Measurements from ENCODE around the gene SMCHD1.
"Not testable (repeated sequence)": the region's sequence is repeated elsewhere in the genome, so short reads cannot be mapped to it uniquely, and the experiment has no call there.

Gene SMCHD1

DNA sequence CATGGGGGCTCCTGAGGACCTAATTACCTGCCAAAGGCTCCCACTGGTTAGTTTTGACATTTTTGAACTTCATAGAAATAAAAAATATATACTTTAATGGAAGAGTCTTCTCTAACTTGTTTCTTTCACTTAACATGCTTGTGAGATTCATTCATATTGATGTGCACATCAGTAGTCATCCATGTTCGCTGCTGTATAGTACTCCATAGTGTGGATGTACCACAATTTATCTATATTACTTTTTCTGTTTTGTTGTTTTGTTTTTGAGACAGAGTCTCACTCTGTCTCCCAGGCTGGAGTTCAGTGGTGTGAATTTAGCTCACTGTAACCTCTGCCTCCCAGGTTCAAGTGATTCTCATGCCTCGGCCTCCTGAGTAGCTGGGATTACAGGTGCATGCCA is 168.4 kb downstream of the SMCHD1 start:
- DNase-seq, result no peak

DNA sequence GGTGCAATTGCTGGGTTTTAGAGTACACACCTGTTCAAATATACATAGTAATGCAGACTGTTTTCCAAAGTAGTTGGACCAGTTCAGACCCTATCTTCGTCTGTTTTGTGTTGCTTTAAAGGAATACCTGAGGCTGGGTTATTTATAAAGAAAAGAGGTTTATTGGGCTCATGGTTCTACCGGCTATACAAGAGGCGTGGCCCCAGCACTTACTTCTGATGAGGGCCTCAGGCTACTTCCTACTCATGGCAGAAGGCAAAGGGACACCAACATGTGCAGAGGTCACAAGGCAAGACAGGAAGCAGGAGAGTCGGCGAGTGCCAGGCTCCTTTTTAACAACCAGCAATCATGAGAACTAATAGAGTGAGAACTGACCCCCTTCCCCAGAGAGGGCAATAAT is 169.3 kb downstream of the SMCHD1 start:
- no peak for DNase-seq

DNA sequence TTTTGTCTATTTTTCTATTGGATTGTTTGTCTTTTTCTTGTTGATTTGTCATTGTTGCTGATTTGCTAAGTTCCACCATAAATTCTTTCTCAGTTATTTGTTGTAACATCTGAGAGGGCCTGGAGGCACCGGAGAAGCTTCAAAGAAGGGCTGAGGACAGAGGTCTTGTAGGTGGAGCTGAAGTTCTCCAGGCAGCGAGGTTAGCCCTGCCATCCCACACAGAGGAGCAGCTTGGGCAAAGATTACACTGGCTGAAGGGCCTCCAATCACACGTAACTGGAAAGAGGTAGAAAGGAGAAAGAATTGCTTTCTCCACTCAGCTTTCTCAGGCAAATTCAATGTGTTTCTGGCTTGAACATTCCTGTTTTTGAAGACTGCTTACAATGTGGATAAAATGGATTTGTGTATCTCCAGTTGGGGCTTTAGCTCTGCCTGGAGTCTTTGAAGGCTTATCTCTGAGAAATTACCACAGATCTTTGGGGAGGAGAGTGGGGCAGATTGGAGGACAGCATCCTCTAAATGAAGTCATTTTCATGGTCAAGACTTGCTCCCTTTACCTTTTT is 170.2 kb downstream of the SMCHD1 start:
- DNase-seq, result no peak

DNA sequence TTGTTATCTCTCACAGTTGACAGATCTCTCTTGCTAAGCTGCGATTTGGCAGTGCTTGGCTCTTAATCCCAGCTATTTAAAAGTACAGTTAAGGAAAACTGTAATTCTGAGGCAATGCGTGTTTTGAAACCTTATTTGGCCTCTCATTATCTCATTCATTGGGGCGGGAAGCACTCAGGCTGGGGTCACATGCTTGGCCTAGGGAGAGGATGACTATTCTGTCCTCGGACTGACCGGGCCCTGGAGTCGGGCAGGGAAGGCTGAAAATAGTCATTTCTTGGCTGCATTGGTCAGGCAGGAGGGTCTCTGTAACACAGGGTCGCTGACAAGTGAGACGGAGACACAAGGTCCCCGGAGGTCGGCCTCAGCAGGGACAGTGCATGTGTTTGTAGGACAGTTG is 171.1 kb downstream of the SMCHD1 start:
- DNase-seq, result no peak

DNA sequence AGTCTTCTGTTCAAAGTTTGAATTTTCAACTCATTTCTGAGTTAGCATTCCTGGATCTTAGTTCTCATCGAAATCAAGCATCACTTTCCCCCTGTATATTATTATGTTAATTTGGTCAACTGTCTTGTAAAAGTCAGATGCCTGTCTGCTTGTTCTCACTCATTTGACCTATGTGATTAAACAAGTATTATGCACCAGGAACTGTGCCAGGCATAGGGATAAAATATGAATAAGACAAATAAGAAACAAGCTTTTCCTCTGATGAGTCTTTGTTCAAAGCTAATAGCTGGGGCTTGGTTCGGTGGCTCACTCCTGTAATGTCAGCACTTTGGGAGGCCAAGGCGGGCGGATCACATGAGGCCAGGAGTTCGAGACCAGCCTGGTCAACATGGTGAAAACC is 171.5 kb downstream of the SMCHD1 start:
- DNase-seq, result no peak

DNA sequence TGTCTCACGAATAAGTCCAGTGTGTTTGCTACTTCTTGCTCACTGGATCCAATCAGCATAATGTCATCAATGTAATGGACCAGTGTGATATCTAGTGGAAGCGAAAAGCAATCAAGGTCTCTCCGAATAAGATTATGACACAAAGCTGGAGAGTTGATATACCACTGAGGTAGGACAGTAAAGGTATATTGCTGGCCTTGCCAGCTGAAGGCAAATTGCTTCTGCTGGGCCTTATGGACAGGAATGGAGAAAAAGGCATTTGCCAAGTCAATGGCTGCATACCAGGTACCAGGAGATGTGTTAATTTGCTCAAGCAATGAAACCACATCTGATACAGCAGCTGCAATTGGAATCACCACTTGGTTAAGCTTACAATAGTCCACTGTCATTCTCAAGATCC is 180.6 kb downstream of the SMCHD1 start:
- not testable (repeated sequence) for DNase-seq

DNA sequence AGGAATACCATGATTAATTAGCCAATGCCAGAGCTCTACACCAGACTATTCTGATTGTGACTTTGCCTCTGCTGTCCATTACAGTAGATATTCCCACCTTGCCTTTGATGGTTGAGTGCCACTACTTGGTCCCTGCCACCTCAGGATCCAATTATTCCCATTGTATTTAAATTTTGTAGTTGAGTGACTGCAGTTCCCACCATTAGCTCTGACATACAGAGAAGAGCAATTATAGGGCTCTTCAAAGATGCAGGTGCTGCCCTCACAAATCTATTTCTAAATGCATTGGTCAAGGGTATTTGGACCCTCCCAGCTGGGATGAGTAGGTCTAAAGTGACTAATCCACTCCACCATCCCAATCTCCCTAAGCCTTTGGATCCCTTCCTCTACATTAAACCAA is 181.8 kb downstream of the SMCHD1 start:
- not testable (repeated sequence) for DNase-seq

DNA sequence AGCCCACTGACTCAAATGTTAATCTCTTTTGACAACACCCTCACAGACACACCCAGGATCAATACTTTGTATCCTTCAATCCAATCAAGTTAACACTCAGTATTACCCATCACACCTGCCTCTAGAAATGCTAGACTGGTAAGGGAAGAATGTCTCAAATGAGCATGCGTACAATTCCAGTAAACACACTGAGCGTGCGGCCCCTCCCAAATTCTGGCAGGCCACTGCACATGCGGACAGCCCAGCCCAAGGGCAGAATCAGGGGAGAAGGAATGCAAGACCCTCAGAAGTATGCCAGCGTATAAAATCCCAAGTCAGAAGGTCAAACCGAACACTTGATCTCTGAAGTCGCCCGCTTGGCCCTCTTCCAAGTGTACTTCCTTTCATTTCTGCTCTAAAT is 183.7 kb downstream of the SMCHD1 start:
- DNase-seq, result no peak

DNA sequence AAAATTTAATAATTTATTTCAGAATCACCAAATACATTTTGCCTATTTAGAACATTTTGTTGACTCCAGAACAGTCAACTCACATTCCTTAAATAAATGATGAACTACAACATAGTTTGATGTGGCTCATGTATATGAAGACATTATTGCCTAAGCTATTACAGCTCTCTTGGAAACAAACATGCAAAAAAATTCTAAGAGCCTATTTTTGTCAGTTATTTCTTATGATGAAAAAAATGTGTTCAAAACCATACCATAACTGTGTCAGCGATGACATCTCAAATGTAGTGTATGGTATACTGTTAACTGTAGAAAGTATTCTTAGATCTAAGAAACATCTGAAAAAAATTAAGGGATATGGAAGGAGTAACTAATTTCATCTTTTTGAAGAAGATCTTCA is 185.0 kb downstream of the SMCHD1 start:
- no peak for DNase-seq

DNA sequence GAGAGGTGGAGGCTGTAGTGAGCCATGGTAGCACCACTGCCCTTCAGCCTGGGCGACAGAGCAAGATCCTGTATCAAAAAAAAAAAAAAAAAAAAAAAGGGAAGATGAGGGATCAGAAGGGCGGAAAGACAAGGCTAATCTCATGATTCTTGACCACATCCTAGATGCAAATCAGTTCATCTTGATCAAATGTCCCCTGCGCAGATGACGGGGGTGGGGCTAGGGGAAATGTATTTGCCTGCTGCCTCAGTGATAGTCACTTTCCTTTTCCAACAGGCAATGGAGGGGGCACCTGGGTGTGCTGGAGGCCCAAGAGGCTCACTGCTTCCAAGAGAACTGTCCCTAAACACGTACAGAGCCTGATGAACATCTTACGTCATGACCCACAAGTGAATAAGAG is 187.6 kb downstream of the SMCHD1 start:
- no peak for DNase-seq

DNA sequence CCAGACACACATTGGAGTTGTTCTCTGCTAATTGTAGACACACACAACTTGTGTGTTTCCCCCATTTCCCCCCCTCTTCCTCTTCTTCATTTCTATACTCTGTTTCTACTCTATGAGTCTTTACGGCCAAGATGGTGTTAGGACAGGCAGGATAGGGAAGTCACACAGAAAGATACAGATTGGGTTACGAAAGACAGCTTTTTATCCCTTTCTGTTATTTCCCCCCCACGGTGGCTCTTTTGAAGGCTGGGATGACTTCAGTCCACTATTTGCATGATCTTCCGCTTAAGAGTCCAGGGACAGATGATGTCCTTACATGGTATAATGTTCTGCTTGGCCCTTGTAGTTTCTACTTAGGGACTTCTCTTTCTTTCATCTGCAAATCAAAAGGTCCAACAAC is 189.6 kb downstream of the SMCHD1 start:
- DNase-seq, result no peak

DNA sequence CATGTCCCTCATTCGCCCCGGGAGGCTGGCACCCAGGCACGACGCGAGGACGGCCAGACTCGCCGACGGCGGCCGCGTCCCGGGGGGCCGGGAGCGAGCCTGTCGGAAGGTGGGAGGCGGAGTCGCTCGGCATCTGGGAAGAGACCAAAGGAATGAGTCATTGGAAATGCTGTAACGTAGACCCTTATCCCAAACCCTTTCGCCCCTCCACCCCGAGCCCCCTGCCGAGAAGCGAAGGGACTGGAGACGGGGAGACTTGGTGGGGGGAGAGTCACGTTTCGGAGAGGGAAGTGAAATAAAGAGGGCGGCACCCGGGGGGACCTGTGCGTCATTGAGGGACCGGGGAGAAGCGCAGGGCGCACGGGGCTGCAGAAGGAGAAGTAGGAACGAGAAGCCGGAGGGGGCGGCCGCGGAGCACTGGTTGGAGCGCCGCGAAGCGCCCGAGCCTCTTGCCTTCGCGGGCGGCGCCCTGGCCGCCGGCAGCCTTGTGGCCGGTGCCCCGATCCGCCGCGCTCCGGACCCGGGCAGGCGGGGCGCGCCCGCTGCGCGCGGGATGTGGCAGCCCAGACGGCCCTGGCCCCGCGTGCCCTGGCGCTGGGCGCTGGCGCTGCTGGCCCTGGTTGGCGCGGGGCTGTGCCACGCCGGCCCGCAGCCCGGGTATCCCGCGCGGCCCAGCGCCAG is 191.2 kb downstream of the SMCHD1 start, which contains the start of gene EMILIN2:
EMILIN2 (plus strand) TSS at position 371 of the 681 bp plus-strand sequence; CDS start at position 554, 183 bp downstream.
- no peak for DNase-seq

DNA sequence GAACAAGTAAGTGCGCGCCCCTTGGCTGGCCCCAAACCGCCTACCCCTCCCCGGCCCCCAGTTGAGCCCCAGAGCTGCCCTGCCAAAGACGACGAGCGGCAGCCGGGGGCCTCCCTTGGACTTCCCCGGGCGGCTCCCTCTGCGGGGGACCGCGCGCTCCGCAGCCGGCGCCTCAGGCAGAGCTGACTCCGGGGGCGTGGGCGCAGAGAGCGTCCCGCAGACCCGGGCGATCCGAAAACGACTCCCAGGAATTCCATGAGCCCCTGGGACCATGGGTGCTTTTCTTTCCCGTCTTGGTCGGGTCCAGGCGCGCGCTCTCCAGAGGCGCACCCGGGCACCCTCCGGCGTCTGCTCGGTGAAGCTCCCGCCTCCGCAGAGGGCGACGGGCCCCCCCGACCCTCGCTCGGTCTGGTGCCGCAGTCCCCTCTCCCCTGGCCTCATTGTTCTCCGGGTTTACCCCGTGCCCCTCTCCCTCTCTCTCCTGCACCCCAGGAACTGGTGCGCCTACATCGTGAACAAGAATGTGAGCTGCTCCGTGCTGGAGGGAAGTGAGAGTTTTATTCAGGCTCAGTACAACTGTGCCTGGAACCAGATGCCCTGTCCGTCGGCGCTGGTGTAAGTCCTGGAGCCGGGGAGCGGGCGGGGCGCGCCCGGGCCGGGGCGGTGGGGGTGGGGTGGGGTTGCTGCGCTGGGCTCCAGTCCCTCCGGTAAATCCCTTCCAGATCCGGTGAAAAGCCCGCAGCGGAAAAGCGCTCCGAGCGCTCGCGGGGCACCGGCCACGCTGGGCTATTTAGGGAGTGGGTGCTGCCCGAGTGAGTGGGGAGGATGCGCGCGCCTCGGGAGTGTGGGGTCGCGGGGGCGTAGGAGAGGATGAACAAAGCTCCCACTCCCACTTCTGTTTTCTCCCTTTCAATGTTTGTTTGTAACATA is 192.1 kb downstream of the SMCHD1 start:
- DNase-seq, result no peak

DNA sequence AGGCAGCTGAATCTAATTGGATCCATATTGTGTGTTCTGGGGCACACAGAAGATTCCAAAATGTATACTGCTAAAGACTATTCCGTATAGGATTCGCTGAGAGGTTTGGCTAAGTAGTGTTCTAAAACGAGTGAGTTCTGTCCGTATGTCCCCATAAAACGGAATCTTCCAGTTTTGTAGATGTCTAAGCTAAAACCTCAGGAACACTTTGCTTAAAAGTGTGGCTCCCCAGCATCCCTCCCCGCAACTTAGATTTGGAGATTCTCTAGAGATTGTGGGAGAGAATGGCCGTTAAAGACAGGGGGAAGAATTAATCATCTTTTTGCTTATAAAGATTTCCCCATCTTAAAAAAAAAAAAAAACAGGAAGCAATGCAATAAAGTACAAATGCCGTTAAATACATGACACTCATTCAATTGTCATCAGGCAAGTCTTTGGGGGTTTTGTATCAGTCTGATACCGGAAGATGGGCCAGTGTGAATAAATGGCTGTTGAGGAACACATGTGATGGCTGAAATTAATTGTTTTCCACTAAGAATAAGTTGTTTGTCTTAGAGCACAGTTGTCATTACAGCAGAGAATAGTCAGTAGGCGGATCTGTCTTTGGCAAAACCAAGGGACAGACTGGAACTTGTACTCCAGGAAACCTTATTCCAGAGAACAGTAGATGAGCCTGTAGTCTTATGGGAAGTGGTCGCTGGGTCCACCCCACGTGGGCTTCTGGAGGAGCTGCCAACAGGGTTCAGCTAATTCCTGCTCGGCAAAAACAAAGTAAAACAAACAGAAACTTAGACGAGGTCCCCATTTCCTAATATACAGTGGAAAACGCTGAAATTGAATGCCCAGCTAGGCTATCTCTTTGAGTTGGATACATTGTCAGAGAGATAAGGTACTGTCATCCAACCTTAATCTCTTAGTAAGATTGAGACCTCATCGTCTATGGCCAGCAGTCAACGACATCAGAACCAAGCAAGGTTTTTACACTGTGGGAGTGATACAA is 193.0 kb downstream of the SMCHD1 start:
- no peak for DNase-seq

DNA sequence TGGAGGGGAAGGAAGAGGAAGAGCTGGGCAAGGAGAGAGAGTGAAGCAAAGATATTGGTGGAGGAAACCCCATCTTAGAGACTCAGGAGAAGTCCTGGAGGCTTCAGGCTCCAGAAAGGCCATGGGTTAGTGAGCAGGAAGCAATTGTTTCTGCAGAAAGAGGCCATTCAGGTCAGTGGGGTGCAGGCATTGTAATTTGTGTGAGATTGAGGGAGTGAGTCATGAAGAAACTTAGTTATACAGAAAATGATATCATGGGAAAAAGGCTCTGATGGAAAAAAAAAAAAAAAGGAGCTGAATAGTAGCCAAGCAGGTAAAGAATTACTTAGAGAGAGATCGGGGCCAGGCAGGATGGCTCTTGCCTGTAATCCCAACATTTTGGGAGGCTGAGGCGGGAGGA is 195.3 kb downstream of the SMCHD1 start:
- DNase-seq, result no peak

DNA sequence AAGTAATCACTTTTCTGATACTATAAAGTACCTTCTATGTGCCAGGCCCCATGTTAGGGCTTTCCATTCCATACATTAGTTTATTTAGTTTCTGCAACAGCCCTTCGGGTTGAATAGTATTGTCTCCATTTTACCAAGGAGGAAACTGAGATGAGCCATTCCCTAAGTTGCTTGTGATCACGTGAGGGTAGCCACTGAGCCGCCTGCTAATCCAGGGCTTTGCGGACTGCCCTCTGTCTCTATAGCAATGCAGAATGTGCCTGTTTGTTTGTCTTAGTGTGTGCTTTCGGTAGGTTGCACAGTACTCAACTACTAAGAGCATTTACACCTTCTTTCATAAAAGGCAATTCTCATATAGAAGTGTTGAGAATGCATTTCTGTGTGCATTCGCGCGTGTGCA is 196.2 kb downstream of the SMCHD1 start:
- DNase-seq, result no peak

DNA sequence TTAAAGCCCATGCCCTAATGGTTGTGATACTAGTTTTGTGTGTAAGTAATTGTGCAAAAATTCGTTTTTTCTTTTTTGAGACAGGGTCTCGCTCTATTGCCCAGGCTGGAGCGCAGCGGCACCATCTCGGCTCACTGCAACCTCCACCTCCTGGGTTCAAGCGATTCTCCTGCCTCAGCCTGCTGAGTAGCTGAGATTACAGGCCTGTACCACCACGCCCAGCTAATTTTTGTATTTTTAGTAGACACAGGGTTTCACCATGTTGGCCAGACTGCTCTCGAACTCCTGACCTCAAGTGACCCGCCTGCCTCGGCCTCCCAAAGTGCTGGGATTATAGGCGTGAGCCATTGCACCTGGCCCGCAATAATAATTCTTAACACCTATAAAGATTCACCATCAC is 196.9 kb downstream of the SMCHD1 start:
- DNase-seq, result not testable (repeated sequence)

DNA sequence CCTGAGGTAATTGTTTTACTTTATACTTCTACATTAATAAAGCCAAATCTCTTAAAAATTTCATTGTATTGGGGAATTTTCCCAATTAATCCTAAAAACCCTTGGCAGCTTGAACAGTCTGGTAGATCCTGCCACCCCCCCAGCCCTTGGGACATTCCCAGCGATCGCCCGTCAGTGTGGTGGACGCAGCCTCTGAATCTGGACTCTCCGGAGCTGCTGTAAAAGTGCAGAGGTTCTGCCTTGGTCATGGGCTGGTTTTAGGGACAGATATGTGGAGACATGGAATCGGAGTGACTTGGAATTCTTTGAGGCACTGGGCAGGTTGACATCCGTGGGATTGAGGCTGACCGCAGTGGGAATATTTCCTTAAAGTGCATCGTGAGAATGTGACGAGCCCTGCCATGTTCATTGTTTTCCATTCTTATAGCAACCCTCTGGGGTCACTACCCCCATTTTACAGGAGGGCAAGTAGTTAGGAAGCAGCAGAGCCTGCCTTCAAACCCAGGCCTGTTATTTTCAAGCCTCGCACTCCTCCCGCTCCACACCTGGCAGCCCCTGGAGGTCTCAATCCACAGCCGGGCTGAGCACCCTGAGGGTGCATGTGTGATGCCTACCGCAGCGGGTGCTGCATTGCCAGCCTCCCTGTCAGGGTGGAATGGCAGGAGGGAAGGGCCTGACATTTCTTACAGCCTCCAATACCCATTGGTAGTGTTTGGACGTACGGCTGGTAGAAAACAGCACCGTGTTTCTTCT is 197.8 kb downstream of the SMCHD1 start:
- DNase-seq, result no peak

DNA sequence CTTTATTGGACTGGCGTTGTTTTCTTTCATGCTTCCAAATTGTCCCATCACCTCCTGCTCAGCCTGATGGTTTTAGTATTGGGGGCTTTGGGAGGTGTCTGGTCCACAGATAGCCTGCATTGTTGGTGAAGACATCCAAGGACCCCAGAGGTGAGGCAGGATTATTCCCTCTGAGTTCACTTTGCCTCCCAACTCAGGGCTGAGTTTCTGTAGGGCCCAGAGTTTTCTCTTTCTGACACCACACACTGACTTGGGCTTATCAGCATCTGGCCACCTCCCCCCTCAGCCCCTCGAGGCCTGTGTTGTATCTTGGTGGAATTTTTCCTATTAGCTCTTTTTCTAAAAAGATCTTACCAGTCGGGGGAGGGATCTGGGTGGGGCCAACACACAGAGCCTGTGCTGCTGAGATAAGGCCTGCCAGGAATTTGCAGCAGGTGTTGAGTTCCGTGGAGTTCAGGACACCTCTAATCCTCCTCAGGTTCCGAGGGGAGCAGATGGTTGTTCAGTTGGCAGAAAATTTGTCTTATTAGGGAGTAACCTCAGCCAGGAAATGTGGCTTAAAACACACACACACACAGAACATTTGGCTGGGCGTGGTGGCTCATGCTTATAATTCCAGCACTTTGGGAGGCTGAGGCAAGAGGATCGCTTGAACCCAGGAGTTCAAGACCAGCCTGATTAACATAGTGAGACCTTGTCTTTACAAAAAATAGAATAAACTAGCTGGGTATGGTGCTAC is 198.6 kb downstream of the SMCHD1 start:
- no peak for DNase-seq

All from NCI-H510A treated with DMSO at 0.1 percent for 48 hours (cell line).